OCI-LY3 (cell line): ENCODE data around the gene GLIPR1L1.

Source experiments
- H2AFZ ChIP-seq: fragments of 200-600, 300-600 bp; shearing (Covaris generic); 2 replicates; pipeline ENCODE4 v1.6.0; 2014; ENCODE audit warnings: antibody characterized with exemption, low read depth, low read length
- H3K27ac ChIP-seq: fragments of 200-600, 300-600 bp; sonication (generic); 2 replicates; pipeline ENCODE4 v1.5.1; 2014; ENCODE audit warnings: mild to moderate bottlenecking, low read length, moderate library complexity, mixed read lengths
- H3K27me3 ChIP-seq: fragments of 200-600, 300-600 bp; sonication (generic); 2 replicates; pipeline ENCODE4 v1.6.1; 2014; ENCODE audit warnings: low read depth, low read length, mixed read lengths
- H3K36me3 ChIP-seq: fragments of 200-600, 300-600 bp; sonication (generic); replicated peaks from 2 replicates; pipeline ENCODE3; 2014; ENCODE audit warnings: low read depth, low read length, mixed read lengths
- H3K4me1 ChIP-seq: fragments of 300-600, 200-600 bp; sonication (generic); 2 replicates; pipeline ENCODE4 v1.6.1; 2014; ENCODE audit warnings: low read length, mixed read lengths
- H3K4me2 ChIP-seq: fragments of 200-600, 300-600 bp; sonication (generic); 2 replicates; pipeline ENCODE4 v1.6.1; 2014; ENCODE audit warnings: low read length, mixed read lengths
- H3K4me3 ChIP-seq: fragments of 300-600, 200-600 bp; sonication (generic); 2 replicates; pipeline ENCODE4 v1.5.1; 2014; ENCODE audit warnings: antibody characterized with exemption, mild to moderate bottlenecking, low read length, moderate library complexity
- H3K79me2 ChIP-seq: fragments of 300-600, 200-600 bp; shearing (Covaris generic); 2 replicates; pipeline ENCODE4 v1.6.1; 2014; ENCODE audit warnings: mild to moderate bottlenecking, low read length, mixed read lengths
- H3K9ac ChIP-seq: fragments of 300-600, 200-600 bp; shearing (Covaris generic); 2 replicates; pipeline ENCODE4 v1.6.0; 2014; ENCODE audit warnings: mild to moderate bottlenecking, low read length, moderate library complexity
- H3K9me3 ChIP-seq: fragments of 200-600, 300-600 bp; shearing (Covaris generic); 2 replicates; pipeline ENCODE4 v1.6.1; 2014; ENCODE audit warnings: low read length, mixed read lengths; ENCODE audit not compliant: insufficient read depth
- H4K20me1 ChIP-seq: fragments of 200-600, 300-600 bp; sonication (generic); 2 replicates; pipeline ENCODE4 v1.6.1; 2016; ENCODE audit warnings: low read length, mixed read lengths; ENCODE audit not compliant: insufficient read depth
- EZH2phosphoT487 ChIP-seq: fragments of 200-600 bp; shearing (Covaris generic); IDR thresholded peaks from 2 replicates; pipeline ENCODE4 v1.6.1; 2018; ENCODE audit warnings: antibody characterized with exemption, mixed run types, low read depth
- TF ChIP-seq, protein P1 (sequence below): fragments of 200-600, 300-600 bp; sonication (generic); IDR thresholded peaks from 2 replicates; pipeline ENCODE4 v1.5.1; 2014; ENCODE audit warnings: antibody characterized with exemption, low read length, low read depth

The GLIPR1L1 gene

DNA sequence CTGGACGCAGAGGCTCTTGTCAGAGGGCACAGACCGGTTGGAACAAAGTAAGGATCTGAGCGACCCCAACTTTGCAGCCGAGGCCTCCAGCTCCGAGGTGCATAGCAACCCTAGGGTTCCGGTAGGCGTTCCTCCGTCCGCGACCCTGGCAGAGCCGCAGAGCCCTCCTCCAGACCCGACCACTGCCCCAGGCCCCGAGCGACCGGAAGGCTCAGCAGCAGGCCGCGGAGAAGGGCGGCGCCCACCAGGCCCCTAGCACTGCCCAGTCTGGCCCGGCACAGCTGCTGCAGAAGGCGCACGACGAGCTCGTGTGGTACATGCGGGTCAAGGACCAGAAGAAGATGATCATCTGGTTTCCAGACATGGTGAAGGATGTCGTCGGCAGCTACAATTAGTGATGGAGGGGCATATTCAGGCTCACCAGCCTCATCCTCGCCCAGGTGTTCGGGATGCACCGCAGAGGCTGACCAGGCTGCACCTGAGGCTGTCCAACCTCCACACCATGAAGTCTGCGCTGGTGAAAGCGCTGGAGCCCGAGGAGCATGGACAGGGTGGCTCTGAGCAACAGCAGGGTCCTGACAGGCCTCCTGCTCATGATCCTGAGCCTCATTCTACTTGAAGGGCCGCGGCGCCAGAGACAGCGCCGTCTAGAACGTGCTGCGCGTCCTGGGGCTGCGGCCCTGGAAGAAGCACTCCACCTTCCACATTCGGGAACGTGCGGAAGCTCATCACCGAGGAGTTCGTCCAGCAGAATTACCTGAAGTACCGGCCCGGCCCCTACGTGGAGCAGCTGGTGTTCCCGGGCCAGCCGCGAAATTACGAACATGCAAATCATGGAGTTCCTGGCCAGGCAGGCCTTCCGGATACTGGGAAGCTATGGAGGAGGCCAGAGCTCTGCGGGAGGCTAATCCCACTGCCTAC, 28.8 kb upstream of the GLIPR1L1 start:
- Histone ChIP-seq H3K36me3 (no peaks in the 10 kb centered on the region), H3K9ac (no peak overlapping the region), H3K9me3 (no peaks in the 10 kb centered on the region), H3K79me2 (no peaks in the 10 kb centered on the region), H3K4me1 (no peaks in the 10 kb centered on the region), H4K20me1 (no peaks in the 10 kb centered on the region), H3K27ac (no peak overlapping the region), H2AFZ (no peak overlapping the region), H3K27me3 (no peaks in the 10 kb centered on the region), H3K4me3 (no peak overlapping the region), H3K4me2 (no peak overlapping the region)
- TF ChIP-seq, protein P1, sequence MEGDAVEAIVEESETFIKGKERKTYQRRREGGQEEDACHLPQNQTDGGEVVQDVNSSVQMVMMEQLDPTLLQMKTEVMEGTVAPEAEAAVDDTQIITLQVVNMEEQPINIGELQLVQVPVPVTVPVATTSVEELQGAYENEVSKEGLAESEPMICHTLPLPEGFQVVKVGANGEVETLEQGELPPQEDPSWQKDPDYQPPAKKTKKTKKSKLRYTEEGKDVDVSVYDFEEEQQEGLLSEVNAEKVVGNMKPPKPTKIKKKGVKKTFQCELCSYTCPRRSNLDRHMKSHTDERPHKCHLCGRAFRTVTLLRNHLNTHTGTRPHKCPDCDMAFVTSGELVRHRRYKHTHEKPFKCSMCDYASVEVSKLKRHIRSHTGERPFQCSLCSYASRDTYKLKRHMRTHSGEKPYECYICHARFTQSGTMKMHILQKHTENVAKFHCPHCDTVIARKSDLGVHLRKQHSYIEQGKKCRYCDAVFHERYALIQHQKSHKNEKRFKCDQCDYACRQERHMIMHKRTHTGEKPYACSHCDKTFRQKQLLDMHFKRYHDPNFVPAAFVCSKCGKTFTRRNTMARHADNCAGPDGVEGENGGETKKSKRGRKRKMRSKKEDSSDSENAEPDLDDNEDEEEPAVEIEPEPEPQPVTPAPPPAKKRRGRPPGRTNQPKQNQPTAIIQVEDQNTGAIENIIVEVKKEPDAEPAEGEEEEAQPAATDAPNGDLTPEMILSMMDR, result no peak
- TF ChIP-seq EZH2phosphoT487, result no peak

DNA sequence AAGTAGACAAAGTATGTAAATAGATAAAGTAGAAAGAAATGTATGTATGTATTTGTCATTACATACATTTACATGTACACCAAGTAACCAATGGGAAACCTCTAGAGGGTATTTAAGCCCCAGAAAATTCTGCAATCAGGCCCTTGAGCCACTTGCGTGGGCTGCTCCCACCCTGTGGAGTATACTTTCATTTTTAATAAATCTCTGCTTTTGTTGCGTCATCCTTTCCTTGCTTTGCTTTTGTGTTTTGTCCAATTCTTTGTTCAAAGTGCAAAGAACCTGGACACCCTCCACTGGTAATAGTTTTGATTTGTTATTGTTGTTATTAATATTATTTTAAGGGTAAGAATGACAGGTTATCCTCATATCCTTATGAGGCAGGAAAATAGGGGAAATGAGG, 26.2 kb upstream of the GLIPR1L1 start:
- Histone ChIP-seq H3K4me1 (no peaks in the 10 kb centered on the region), H2AFZ (no peak overlapping the region), H3K27me3 (no peaks in the 10 kb centered on the region), H4K20me1 (no peaks in the 10 kb centered on the region), H3K9me3 (no peaks in the 10 kb centered on the region), H3K4me2 (no peak overlapping the region), H3K4me3 (no peak overlapping the region), H3K27ac (no peak overlapping the region), H3K9ac (no peak overlapping the region), H3K36me3 (no peaks in the 10 kb centered on the region), H3K79me2 (no peaks in the 10 kb centered on the region)
- no peak for TF ChIP-seq EZH2phosphoT487
- TF ChIP-seq, protein P1, result no peak

DNA sequence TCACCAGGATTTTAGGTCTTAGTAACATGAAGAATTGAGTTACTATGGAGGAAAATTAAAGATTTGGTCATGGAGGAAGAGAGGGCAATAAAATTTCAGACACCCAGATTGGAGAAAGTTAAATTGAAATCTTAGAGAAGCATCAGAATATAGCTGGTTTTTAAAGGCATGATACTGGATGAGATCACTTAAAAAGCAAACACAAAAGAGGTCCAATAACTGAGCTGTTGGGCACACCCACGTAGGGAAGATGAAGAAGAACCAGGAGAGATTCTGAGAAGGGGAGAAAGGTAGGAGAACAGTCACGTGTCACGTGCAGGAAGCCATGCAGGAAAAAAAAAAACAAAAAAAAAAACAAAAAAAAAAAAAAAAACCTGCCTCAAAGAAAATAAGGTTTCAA, 23.1 kb upstream of the GLIPR1L1 start:
- no peak for TF ChIP-seq EZH2phosphoT487
- no peaks in the 10 kb centered on the region for H3K27me3 ChIP-seq
- no peak overlapping the region for H3K27ac ChIP-seq
- H3K79me2 ChIP-seq, result no peaks in the 10 kb centered on the region
- H3K9ac ChIP-seq, result no peak overlapping the region
- H3K4me3 ChIP-seq, result no peak overlapping the region
- no peak overlapping the region for H2AFZ ChIP-seq
- H3K4me1 ChIP-seq, result no peaks in the 10 kb centered on the region
- H3K36me3 ChIP-seq, result no peaks in the 10 kb centered on the region
- no peaks in the 10 kb centered on the region for H3K9me3 ChIP-seq
- H3K4me2 ChIP-seq, result no peak overlapping the region
- H4K20me1 ChIP-seq, result no peaks in the 10 kb centered on the region

DNA sequence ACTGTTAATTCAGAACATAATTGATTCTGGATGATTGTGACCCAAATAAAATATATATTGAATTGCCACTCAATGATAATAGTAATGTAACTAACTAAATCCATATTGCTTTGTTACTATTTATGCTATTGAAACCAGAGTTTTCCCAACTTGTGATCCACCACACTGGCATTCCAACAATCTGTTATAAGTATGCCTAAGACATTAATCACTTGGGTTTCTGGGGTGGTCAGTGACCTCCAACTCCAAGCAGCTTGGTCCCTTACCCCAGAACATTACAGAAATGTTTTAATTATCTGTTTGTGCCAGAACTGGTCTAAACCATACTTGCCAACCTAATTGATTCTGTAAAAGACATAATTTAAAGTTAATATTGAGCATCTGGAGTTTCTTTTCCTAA, 19.0 kb upstream of the GLIPR1L1 start:
- Histone ChIP-seq H4K20me1 (no peaks in the 10 kb centered on the region), H3K27ac (no peak overlapping the region), H3K4me2 (no peak overlapping the region)

More for the DNA sequence above, 19.0 kb upstream of the GLIPR1L1 start:
- H3K79me2 ChIP-seq, result no peaks in the 10 kb centered on the region
- H3K9ac ChIP-seq, result no peak overlapping the region
- no peaks in the 10 kb centered on the region for H3K9me3 ChIP-seq
- H2AFZ ChIP-seq, result no peak overlapping the region
- H3K4me3 ChIP-seq, result no peak overlapping the region
- no peaks in the 10 kb centered on the region for H3K4me1 ChIP-seq
- no peaks in the 10 kb centered on the region for H3K36me3 ChIP-seq
- no peaks in the 10 kb centered on the region for H3K27me3 ChIP-seq
- TF ChIP-seq, protein P1, result no peak
